GM12878 (cell line): Measurements from ENCODE around the gene BCKDHB. TPM values are rescaled to one million over a fixed set of nuclear protein-coding genes. Genes with fewer than 3 reads are reported as not detected.

ENCODE experiments used
- ATAC-seq: fragments of 200-7000 bp; cut with Tn5 transposase; 3 replicates; pipeline ENCODE4 v1.9.1; 2020; ENCODE audit warnings: mild to moderate bottlenecking, moderate library complexity
- BruUV-seq: library from RNA; stranded (reverse); fragments of 400-500 nt; replicated peaks from 2 replicates; lab custom pipeline; 2021; lab: Mats Ljungman, UMichigan
- CTCF ChIA-PET: fragments of 300-600 bp; sonication (Branson Sonifier 250); formaldehyde crosslinking; extraction: SDS; loops from one replicate; lab custom pipeline; 2021; ENCODE audit warnings: inconsistent platforms; lab: Yijun Ruan, JAX
- POLR2A ChIA-PET: fragments of 350-600 bp; formaldehyde crosslinking; extraction: SDS; loops from one replicate; lab custom pipeline; 2021; ENCODE audit warnings: inconsistent platforms; lab: Charles Lee
- RAD21 ChIA-PET: fragments of 300-600 bp; sonication (Branson Sonifier 250); formaldehyde crosslinking; loops from one replicate; lab custom pipeline; 2023; ENCODE audit warnings: antibody characterized with exemption; ENCODE audit not compliant: unreplicated experiment; lab: Charles Lee
- SMC1A ChIA-PET: fragments of 300-600 bp; sonication (Branson Sonifier 250); formaldehyde crosslinking; loops from one replicate; lab custom pipeline; 2023; ENCODE audit not compliant: unreplicated experiment, uncharacterized antibody; lab: Charles Lee
- DNase-seq: peaks from one replicate; pipeline ENCODE4 v3.0.0-alpha.2; 2011; ENCODE audit warnings: low read depth, low spot score
- FAIRE-seq: peaks from 3 replicates; lab custom pipeline; 2011; peaks lifted over from hg19 to GRCh38; lab: Jason Lieb, UNC
- H2AFZ ChIP-seq: 2 replicates; pipeline ENCODE4 v1.6.0; 2011; ENCODE audit warnings: low read depth, low read length, control low read depth; ENCODE audit not compliant: control insufficient read depth
- H3K27ac ChIP-seq: 2 replicates; pipeline ENCODE4 v1.5.1; 2011; ENCODE audit warnings: control low read depth; ENCODE audit not compliant: control insufficient read depth, insufficient read depth
- H3K27me3 ChIP-seq, 2 experiments: replicated peaks in 1 of 2; 2 replicates each; pipeline versions ENCODE4 v1.6.0 to v1.6.1; 2011; ENCODE audit warnings: low read length in 1 of 2; ENCODE audit not compliant: control insufficient read depth in 2 of 2, insufficient read depth in 2 of 2
- H3K36me3 ChIP-seq, 2 experiments: 2 replicates each; pipeline ENCODE4 v1.5.1; 2011; ENCODE audit warnings: low read length in 1 of 2; ENCODE audit not compliant: control insufficient read depth in 2 of 2, insufficient read depth in 2 of 2
- H3K4me1 ChIP-seq: 2 replicates; pipeline ENCODE4 v1.6.1; 2011; ENCODE audit warnings: mild to moderate bottlenecking, low read length, moderate library complexity, mixed read lengths; ENCODE audit not compliant: control insufficient read depth, insufficient read depth
- H3K4me2 ChIP-seq: 2 replicates; pipeline ENCODE4 v1.6.0; 2011; ENCODE audit warnings: control low read depth; ENCODE audit not compliant: control insufficient read depth, insufficient read depth
- H3K4me3 ChIP-seq: fragments of 200-600 bp; sonication (generic); 2 replicates; pipeline ENCODE4 v1.5.1; 2016
- H3K79me2 ChIP-seq: 2 replicates; pipeline ENCODE4 v1.6.0; 2011; ENCODE audit warnings: low read length; ENCODE audit not compliant: control insufficient read depth, insufficient read depth
- H3K9ac ChIP-seq: 2 replicates; pipeline ENCODE4 v1.8.0; 2011; ENCODE audit warnings: low read length, control low read depth, mixed read lengths; ENCODE audit not compliant: control insufficient read depth, insufficient read depth
- H3K9me3 ChIP-seq: replicated peaks from 3 replicates; pipeline ENCODE4 v1.5.1; 2011; ENCODE audit warnings: mild to moderate bottlenecking, low read length; ENCODE audit not compliant: control insufficient read depth, insufficient read depth
- H4K20me1 ChIP-seq: 2 replicates; pipeline ENCODE4 v1.6.0; 2011; ENCODE audit not compliant: control insufficient read depth, insufficient read depth
- HDAC6 ChIP-seq: fragments of 200-600 bp; sonication (generic); IDR thresholded peaks from one replicate; pipeline ENCODE4 v1.8.0; 2017; ENCODE audit warnings: antibody characterized with exemption; ENCODE audit not compliant: unreplicated experiment
- PML ChIP-seq: IDR thresholded peaks from 2 replicates; pipeline ENCODE4 v1.6.1; 2012; ENCODE audit warnings: low read length, inconsistent platforms
- RAD21 ChIP-seq: IDR thresholded peaks from 2 replicates; pipeline ENCODE4 v1.6.1; 2011; ENCODE audit warnings: mild to moderate bottlenecking, low read depth, low read length, moderate library complexity; ENCODE audit not compliant: insufficient read depth
- SMAD1 ChIP-seq: fragments of 450-650 bp; IDR thresholded peaks from 2 replicates; pipeline ENCODE4 v1.6.1; 2018; ENCODE audit warnings: mild to moderate bottlenecking, low read depth; ENCODE audit not compliant: partially characterized antibody
- SMC3 ChIP-seq: IDR thresholded peaks from 2 replicates; pipeline ENCODE4 v1.6.1; 2011; ENCODE audit warnings: low read length, improper control_type of control experiment, borderline replicate concordance
- ZNF217 ChIP-seq: fragments of 450-650 bp; IDR thresholded peaks from 2 replicates; pipeline ENCODE4 v1.6.1; 2017; ENCODE audit warnings: antibody characterized with exemption, mild to moderate bottlenecking
- ZNF24 ChIP-seq: fragments of 450-650 bp; IDR thresholded peaks from 2 replicates; pipeline ENCODE4 v1.6.1; 2017; ENCODE audit warnings: antibody characterized with exemption, mild to moderate bottlenecking
- WGBS: methylation state at CpG from one replicate; pipeline ENCODE4 v1.1.6; 2016; ENCODE audit warnings: low lambda C conversion rate; ENCODE audit not compliant: insufficient replicate concordance, insufficient coverage; ENCODE audit errors: missing lambda C conversion rate; 5-methylcytosine and 5-hydroxymethylcytosine counted together
- in situ Hi-C: fragments of 300-500 bp; cut with MboI; formaldehyde crosslinking; loops from 9 replicates; pipeline ENCODE4 v1.14.3; 2018; ENCODE audit warnings: mixed read lengths
- intact Hi-C: fragments of 100-400 bp; cut with micrococcal nuclease; formaldehyde crosslinking; loops from one replicate; pipeline ENCODE4 v1.14.2; 2022; ENCODE audit not compliant: unreplicated experiment
- polyA plus RNA-seq, 11 experiments: library from polyadenylated mRNA; depleted of rRNA in 4 of 11; unstranded in 6 of 11; stranded (reverse) in 5 of 11; fragments of >200 nt; fragmentation: Nextera tagmentation in 4 of 11; fragmentation: Illumina TruSeq in 1 of 11; extraction: Ambion mirVana in 4 of 11; extraction: Trizol in 1 of 11; gene quantifications; 1 replicate in 1 of 11; 2 replicates in 10 of 11; pipeline versions ENCODE4 v1.2.1 to v1.2.3, GENCODE V29; 2011 to 2016; ENCODE audit warnings: inconsistent platforms in 2 of 11, missing spikeins in 2 of 11, low read depth in 1 of 11
- total RNA-seq, 4 experiments: library from RNA; depleted of rRNA in 3 of 4; stranded (reverse); fragments of >200 nt in 3 of 4; fragmentation: Illumina TruSeq in 1 of 4; extraction: Trizol in 1 of 4; gene quantifications; 2 replicates each; pipeline versions ENCODE4 v1.2.1 to v1.2.3, GENCODE V29; 2013 to 2021
- TF ChIP-seq, protein P1 (sequence below): fragments of 450-650 bp; IDR thresholded peaks from 2 replicates; pipeline ENCODE4 v1.6.1; 2017; ENCODE audit warnings: mild to moderate bottlenecking
- TF ChIP-seq, protein P2 (sequence below), 3 experiments: IDR thresholded peaks in 2 of 3; conservative IDR thresholded peaks in 1 of 3; 2 replicates each; pipeline ENCODE4 v1.5.1; 2011; ENCODE audit warnings: low read depth in 3 of 3, low read length in 3 of 3, mild to moderate bottlenecking in 3 of 3, control low read depth in 2 of 3, moderate library complexity in 2 of 3, inconsistent platforms in 1 of 3, mixed read lengths in 1 of 3; ENCODE audit not compliant: control insufficient read depth in 2 of 3, insufficient read depth in 1 of 3; ENCODE audit errors: extremely low read depth in 1 of 3

BCKDHB gene
- total and polyA plus RNA-seq, 10 of the 15 experiments (the other 5 are each of a cell fraction or from before 2014, with no cell fraction given), result 12.9 to 57.1 (median 25.3) TPM

DNA sequence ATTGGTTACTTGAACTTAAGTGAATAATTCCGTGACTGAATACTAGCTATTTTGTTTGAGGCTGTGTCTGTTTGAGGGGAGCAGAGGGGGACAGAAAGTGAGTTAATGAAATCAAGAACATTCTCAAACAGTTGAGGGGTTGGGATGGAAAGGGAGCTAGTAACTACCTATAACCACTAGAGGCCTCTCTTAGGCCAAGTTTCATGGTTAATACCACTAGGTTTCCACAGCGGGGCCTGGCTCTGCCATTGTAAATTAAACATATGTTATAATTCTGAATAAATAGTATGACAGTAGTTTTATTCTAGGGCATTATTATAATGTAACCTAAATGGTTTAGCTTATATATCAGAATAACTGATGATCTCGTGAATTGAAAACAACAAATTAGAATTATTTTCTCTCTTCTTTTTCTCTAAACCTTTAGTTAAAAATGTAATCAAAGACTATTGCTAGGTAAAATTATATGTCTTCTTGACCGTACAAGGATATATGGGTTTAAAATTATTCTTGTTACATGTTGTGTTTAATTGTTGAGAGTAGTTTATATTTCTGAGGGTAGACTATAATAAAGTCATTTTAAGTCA is 108.1 kb downstream of the BCKDHB start:
- FAIRE-seq, result no peak
- ChIA-PET POLR2A (interaction anchor here (1.3 kb wide), 1 partner anchor 22 kb away, joined by 3 read pairs; no protein-coding TSS in a partner anchor), SMC1A (interaction anchor here (0.6 to 2.9 kb wide), 18 partner anchors 11 to 1962 kb away, joined by 3 to 19 read pairs (median 3); no protein-coding TSS in a partner anchor), RAD21 (interaction anchor here (0.7 to 2.7 kb wide), 16 partner anchors 9 to 522 kb away, joined by 3 to 11 read pairs (median 4); partner anchors contain the start of gene BCKDHB), CTCF (interaction anchor here (0.6 to 2.2 kb wide), 39 partner anchors 9 to 1828 kb away, joined by 3 to 19 read pairs (median 3); no protein-coding TSS in a partner anchor)
- Histone ChIP-seq H4K20me1 (no peaks in the 10 kb centered on the region), H3K27me3 (no peaks in the 10 kb centered on the region), H3K9ac (no peak overlapping the region), H3K36me3 (no peaks in the 10 kb centered on the region), H2AFZ (no peak overlapping the region), H3K4me3 (no peak overlapping the region), H3K79me2 (no peaks in the 10 kb centered on the region), H3K4me2 (no peak overlapping the region), H3K9me3 (no peaks in the 10 kb centered on the region), H3K27ac (no peak overlapping the region), H3K4me1 (peaks cover 3% of the 10 kb centered on the region)
- TF ChIP-seq HDAC6 (no peak), RAD21 (peak; percentile 82), ZNF217 (no peak), SMC3 (peak; percentile 44; the same call in 1 of the 2 replicates), PML (no peak), SMAD1 (no peak), ZNF24 (0 out of 2 replicates have a peak, but pooled peaks have one; percentile 20)
- TF ChIP-seq, protein P1, sequence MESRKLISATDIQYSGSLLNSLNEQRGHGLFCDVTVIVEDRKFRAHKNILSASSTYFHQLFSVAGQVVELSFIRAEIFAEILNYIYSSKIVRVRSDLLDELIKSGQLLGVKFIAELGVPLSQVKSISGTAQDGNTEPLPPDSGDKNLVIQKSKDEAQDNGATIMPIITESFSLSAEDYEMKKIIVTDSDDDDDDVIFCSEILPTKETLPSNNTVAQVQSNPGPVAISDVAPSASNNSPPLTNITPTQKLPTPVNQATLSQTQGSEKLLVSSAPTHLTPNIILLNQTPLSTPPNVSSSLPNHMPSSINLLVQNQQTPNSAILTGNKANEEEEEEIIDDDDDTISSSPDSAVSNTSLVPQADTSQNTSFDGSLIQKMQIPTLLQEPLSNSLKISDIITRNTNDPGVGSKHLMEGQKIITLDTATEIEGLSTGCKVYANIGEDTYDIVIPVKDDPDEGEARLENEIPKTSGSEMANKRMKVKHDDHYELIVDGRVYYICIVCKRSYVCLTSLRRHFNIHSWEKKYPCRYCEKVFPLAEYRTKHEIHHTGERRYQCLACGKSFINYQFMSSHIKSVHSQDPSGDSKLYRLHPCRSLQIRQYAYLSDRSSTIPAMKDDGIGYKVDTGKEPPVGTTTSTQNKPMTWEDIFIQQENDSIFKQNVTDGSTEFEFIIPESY, result no peak
- TF ChIP-seq, protein P2, sequence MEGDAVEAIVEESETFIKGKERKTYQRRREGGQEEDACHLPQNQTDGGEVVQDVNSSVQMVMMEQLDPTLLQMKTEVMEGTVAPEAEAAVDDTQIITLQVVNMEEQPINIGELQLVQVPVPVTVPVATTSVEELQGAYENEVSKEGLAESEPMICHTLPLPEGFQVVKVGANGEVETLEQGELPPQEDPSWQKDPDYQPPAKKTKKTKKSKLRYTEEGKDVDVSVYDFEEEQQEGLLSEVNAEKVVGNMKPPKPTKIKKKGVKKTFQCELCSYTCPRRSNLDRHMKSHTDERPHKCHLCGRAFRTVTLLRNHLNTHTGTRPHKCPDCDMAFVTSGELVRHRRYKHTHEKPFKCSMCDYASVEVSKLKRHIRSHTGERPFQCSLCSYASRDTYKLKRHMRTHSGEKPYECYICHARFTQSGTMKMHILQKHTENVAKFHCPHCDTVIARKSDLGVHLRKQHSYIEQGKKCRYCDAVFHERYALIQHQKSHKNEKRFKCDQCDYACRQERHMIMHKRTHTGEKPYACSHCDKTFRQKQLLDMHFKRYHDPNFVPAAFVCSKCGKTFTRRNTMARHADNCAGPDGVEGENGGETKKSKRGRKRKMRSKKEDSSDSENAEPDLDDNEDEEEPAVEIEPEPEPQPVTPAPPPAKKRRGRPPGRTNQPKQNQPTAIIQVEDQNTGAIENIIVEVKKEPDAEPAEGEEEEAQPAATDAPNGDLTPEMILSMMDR (IDR thresholded peaks at IDR 0.05 in 2 of 3, conservative IDR thresholded peaks at IDR 0.05 in 1 of 3; ENCODE audit: control insufficient read depth in 2 of 3, extremely low read depth in 1 of 3, insufficient read depth in 1 of 3, low read depth in 3 of 3, low read length in 3 of 3), result peak; percentile 70 to 74 (median 72)
- no TSS peak for BruUV-seq
- DNase-seq, result no peak
- peak; percentile 94 for ATAC-seq
- 12% methylated on average over 4 of the region's 4 CpGs for WGBS
- intact Hi-C loops, result loop anchor here (5.0 to 10.0 kb wide), 7 partner anchors 123 to 1790 kb away; partner anchors contain the start of gene TENT5A
- in situ Hi-C loops, result loop anchor here (25.0 kb wide), 1 partner anchor 1798 kb away; no protein-coding TSS in a partner anchor
